OCI-LY1 (cell line): ENCODE measurements around the gene LMF1.

ENCODE experiments used
- H2AFZ ChIP-seq: fragments of 200-600 bp; sonication (generic), shearing (Covaris generic); 2 replicates; pipeline ENCODE4 v1.6.0; 2014; ENCODE audit warnings: antibody characterized with exemption, mild to moderate bottlenecking, low read length
- H3F3A ChIP-seq: fragments of 200-600 bp; sonication (generic), shearing (Covaris generic); 2 replicates; pipeline ENCODE4 v1.6.0; 2014; ENCODE audit warnings: mild to moderate bottlenecking, antibody characterized with exemption, low read length, moderate library complexity; ENCODE audit not compliant: insufficient read depth
- H3K27ac ChIP-seq: fragments of 200-600 bp; sonication (generic); 2 replicates; pipeline ENCODE4 v1.5.1; 2014; ENCODE audit warnings: low read length, mixed run types, mild to moderate bottlenecking, low read depth; ENCODE audit not compliant: poor library complexity, severe bottlenecking
- H3K27me3 ChIP-seq: fragments of 200-600 bp; sonication (generic); 2 replicates; pipeline ENCODE4 v1.6.0; 2014; ENCODE audit warnings: antibody characterized with exemption, mild to moderate bottlenecking, low read length, moderate library complexity; ENCODE audit not compliant: insufficient read depth
- H3K36me3 ChIP-seq: fragments of 200-600 bp; sonication (generic); 2 replicates; pipeline ENCODE4 v1.6.1; 2014; ENCODE audit warnings: mild to moderate bottlenecking, antibody characterized with exemption, low read length, moderate library complexity, mixed read lengths; ENCODE audit not compliant: insufficient read depth
- H3K4me1 ChIP-seq: fragments of 200-600 bp; sonication (generic); 2 replicates; pipeline ENCODE4 v1.5.1; 2014; ENCODE audit warnings: mild to moderate bottlenecking, low read length, moderate library complexity; ENCODE audit not compliant: insufficient read depth, severe bottlenecking
- H3K4me2 ChIP-seq: fragments of 200-600 bp; sonication (generic), shearing (Covaris generic); 2 replicates; pipeline ENCODE4 v1.6.1; 2014; ENCODE audit warnings: low read length
- H3K4me3 ChIP-seq: fragments of 200-600 bp; sonication (generic); 2 replicates; pipeline ENCODE4 v1.5.1; 2014; ENCODE audit warnings: low read length, low read depth, mild to moderate bottlenecking, mixed read lengths; ENCODE audit not compliant: poor library complexity, severe bottlenecking
- H3K79me2 ChIP-seq: fragments of 200-600 bp; shearing (Covaris generic); 2 replicates; pipeline ENCODE4 v1.6.1; 2016; ENCODE audit warnings: mixed run types, low read length, mixed read lengths; ENCODE audit not compliant: insufficient read depth
- H3K9ac ChIP-seq: fragments of 200-600 bp; sonication (generic), shearing (Covaris generic); 2 replicates; pipeline ENCODE4 v1.6.1; 2014; ENCODE audit warnings: mild to moderate bottlenecking, low read length, mixed read lengths
- H3K9me2 ChIP-seq: fragments of 200-600 bp; sonication (generic), shearing (Covaris generic); 2 replicates; pipeline ENCODE4 v1.6.1; 2014; ENCODE audit warnings: low read depth, mild to moderate bottlenecking, low read length, mixed read lengths
- H3K9me3 ChIP-seq: fragments of 200-600 bp; shearing (Covaris generic); 2 replicates; pipeline ENCODE4 v1.6.1; 2014; ENCODE audit warnings: low read length, mixed read lengths
- H4K20me1 ChIP-seq: fragments of 200-600 bp; sonication (generic), shearing (Covaris generic); 2 replicates; pipeline ENCODE4 v1.6.0; 2016; ENCODE audit warnings: mild to moderate bottlenecking, low read length; ENCODE audit not compliant: insufficient read depth
- EZH2 ChIP-seq: fragments of 200-600 bp; sonication (generic), shearing (Covaris generic); IDR thresholded peaks from 2 replicates; pipeline ENCODE4 v1.8.0; 2017; ENCODE audit warnings: borderline replicate concordance, mixed run types, mild to moderate bottlenecking, antibody characterized with exemption, low read length, moderate library complexity, mixed read lengths
- TF ChIP-seq, protein P1 (sequence below): fragments of 200-600 bp; sonication (generic), shearing (Covaris generic); IDR thresholded peaks from 2 replicates; pipeline ENCODE4 v1.5.1; 2017; ENCODE audit warnings: mild to moderate bottlenecking, antibody characterized with exemption, low read length, moderate library complexity, mixed read lengths

The LMF1 gene

DNA sequence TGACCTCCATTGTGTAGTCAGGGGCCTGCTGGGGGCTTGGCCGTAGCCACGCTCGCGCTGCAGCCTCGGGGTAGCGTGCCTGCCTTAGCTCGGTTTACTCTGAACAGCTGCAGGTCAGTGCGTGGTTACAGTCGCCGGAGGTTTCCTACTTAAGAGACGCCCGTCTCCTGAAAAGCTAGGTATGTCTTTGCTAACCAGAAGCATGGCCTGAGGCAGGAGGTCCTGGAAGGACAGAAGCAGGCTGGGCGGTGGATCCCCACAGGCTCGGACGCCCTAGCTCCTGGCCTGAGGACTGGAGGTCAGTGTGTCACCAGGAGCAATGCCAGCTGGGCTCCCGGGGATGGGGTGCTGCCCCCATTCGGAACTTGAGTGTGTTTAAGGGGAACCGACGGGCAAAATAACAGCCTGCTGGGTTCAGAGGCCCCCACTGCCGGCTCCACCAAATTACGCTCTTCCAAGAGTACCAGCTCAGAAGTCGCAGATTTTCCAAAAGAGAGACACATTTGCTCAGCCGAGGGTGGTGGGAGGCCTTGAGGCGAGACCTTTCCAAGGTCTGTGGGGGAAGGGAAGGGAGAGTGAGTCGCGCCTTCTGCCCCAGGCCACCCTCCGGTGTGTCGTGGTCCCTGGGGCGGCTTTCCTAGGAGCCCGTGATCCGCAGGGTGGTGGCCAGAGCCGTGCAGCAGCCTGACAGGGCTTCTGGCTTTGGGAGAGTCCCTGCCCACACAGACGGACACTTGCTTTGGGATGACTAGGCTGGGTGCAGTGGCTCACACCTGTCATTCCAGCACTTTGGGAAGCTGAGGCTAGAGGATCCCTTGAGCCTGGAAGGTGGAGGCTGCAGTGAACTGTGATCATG, 166.4 kb downstream of the LMF1 start:
- Histone ChIP-seq H3K27ac (no peak overlapping the region), H3K9me3 (no peaks in the 10 kb centered on the region), H3K9me2 (no peaks in the 10 kb centered on the region), H3K36me3 (no peaks in the 10 kb centered on the region; the same call in 1 of the 2 replicates), H2AFZ (no peak overlapping the region), H3K4me3 (no peak overlapping the region), H3K4me2 (no peak overlapping the region), H3F3A (no peaks in the 10 kb centered on the region), H3K79me2 (no peaks in the 10 kb centered on the region), H3K27me3 (peaks cover 16% of the 10 kb centered on the region; the same call in 1 of the 2 replicates), H4K20me1 (no peaks in the 10 kb centered on the region), H3K4me1 (peaks cover 10% of the 10 kb centered on the region), H3K9ac (no peak overlapping the region)
- TF ChIP-seq, protein P1, sequence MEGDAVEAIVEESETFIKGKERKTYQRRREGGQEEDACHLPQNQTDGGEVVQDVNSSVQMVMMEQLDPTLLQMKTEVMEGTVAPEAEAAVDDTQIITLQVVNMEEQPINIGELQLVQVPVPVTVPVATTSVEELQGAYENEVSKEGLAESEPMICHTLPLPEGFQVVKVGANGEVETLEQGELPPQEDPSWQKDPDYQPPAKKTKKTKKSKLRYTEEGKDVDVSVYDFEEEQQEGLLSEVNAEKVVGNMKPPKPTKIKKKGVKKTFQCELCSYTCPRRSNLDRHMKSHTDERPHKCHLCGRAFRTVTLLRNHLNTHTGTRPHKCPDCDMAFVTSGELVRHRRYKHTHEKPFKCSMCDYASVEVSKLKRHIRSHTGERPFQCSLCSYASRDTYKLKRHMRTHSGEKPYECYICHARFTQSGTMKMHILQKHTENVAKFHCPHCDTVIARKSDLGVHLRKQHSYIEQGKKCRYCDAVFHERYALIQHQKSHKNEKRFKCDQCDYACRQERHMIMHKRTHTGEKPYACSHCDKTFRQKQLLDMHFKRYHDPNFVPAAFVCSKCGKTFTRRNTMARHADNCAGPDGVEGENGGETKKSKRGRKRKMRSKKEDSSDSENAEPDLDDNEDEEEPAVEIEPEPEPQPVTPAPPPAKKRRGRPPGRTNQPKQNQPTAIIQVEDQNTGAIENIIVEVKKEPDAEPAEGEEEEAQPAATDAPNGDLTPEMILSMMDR = no peak
- TF ChIP-seq EZH2 = no peak

DNA sequence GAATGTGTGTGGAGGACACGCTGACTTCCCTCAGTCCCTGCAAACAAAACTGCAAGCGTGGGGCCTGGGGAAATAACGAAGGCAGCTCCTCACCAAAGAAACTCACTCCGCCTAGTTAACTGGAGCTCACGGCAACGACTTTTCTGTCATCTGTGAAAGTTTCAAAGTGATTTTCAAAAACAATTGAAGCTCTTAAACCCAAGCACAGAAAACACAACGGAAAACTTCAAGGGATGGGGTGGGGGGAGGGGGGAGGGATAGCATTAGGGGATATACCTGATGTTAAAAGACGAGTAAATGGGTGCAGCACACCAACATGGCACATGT, 167.1 kb downstream of the LMF1 start:
- H3K4me1 ChIP-seq = peaks cover 10% of the 10 kb centered on the region
- peaks cover 13% of the 10 kb centered on the region; the same call in 1 of the 2 replicates for H3K27me3 ChIP-seq
- TF ChIP-seq EZH2 = no peak
- TF ChIP-seq, protein P1 = no peak
- no peaks in the 10 kb centered on the region for H3K9me2 ChIP-seq
- H3K4me2 ChIP-seq = no peak overlapping the region
- H3K9me3 ChIP-seq = no peaks in the 10 kb centered on the region
- no peaks in the 10 kb centered on the region for H4K20me1 ChIP-seq
- H3F3A ChIP-seq = no peaks in the 10 kb centered on the region
- H3K9ac ChIP-seq = no peak overlapping the region
- H3K79me2 ChIP-seq = no peaks in the 10 kb centered on the region
- no peak overlapping the region for H3K4me3 ChIP-seq
- H3K36me3 ChIP-seq = no peaks in the 10 kb centered on the region; the same call in 1 of the 2 replicates
- no peak overlapping the region for H3K27ac ChIP-seq
- H2AFZ ChIP-seq = no peak overlapping the region
